ENCODE data around the gene NKTR. TPM values are rescaled to one million over a fixed set of nuclear protein-coding genes. Genes with fewer than 3 reads are reported as not detected.
A peak's percentile ranks its signal among the peaks of the same experiment; 100 is the strongest.

NKTR gene
- total and polyA plus RNA-seq, 2 experiments from 2014 or later, result 81.3 to 117 TPM

DNA sequence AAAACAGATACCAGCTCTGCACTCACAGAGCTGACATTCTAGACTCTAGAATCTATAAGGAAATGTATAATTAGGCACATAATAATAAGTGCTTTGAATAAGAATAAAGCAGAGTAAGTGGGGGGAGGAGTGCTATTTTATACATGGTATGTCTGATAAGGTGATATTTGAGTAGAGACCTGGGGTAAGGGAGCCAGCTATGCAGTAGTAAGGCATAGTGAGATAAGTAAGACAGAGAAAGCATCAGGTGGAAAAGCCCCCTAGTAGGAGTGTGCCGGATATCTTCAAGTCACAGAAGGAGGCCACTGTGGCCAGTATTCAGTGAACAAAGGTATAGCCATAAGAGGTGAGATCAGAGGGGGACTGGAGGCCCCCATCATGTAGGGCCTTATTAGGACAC, 6.9 kb upstream of the NKTR start (continued):
- TF ChIP-seq, protein P1, sequence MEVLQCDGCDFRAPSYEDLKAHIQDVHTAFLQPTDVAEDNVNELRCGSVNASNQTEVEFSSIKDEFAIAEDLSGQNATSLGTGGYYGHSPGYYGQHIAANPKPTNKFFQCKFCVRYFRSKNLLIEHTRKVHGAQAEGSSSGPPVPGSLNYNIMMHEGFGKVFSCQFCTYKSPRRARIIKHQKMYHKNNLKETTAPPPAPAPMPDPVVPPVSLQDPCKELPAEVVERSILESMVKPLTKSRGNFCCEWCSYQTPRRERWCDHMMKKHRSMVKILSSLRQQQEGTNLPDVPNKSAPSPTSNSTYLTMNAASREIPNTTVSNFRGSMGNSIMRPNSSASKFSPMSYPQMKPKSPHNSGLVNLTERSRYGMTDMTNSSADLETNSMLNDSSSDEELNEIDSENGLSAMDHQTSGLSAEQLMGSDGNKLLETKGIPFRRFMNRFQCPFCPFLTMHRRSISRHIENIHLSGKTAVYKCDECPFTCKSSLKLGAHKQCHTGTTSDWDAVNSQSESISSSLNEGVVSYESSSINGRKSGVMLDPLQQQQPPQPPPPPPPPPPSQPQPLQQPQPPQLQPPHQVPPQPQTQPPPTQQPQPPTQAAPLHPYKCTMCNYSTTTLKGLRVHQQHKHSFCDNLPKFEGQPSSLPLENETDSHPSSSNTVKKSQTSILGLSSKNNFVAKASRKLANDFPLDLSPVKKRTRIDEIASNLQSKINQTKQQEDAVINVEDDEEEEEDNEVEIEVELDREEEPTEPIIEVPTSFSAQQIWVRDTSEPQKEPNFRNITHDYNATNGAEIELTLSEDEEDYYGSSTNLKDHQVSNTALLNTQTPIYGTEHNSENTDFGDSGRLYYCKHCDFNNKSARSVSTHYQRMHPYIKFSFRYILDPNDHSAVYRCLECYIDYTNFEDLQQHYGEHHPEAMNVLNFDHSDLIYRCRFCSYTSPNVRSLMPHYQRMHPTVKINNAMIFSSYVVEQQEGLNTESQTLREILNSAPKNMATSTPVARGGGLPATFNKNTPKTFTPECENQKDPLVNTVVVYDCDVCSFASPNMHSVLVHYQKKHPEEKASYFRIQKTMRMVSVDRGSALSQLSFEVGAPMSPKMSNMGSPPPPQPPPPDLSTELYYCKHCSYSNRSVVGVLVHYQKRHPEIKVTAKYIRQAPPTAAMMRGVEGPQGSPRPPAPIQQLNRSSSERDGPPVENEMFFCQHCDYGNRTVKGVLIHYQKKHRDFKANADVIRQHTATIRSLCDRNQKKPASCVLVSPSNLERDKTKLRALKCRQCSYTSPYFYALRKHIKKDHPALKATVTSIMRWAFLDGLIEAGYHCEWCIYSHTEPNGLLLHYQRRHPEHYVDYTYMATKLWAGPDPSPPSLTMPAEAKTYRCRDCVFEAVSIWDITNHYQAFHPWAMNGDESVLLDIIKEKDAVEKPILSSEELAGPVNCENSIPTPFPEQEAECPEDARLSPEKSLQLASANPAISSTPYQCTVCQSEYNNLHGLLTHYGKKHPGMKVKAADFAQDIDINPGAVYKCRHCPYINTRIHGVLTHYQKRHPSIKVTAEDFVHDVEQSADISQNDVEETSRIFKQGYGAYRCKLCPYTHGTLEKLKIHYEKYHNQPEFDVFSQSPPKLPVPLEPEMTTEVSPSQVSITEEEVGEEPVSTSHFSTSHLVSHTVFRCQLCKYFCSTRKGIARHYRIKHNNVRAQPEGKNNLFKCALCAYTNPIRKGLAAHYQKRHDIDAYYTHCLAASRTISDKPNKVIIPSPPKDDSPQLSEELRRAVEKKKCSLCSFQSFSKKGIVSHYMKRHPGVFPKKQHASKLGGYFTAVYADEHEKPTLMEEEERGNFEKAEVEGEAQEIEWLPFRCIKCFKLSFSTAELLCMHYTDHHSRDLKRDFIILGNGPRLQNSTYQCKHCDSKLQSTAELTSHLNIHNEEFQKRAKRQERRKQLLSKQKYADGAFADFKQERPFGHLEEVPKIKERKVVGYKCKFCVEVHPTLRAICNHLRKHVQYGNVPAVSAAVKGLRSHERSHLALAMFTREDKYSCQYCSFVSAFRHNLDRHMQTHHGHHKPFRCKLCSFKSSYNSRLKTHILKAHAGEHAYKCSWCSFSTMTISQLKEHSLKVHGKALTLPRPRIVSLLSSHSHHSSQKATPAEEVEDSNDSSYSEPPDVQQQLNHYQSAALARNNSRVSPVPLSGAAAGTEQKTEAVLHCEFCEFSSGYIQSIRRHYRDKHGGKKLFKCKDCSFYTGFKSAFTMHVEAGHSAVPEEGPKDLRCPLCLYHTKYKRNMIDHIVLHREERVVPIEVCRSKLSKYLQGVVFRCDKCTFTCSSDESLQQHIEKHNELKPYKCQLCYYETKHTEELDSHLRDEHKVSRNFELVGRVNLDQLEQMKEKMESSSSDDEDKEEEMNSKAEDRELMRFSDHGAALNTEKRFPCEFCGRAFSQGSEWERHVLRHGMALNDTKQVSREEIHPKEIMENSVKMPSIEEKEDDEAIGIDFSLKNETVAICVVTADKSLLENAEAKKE (CRISPR knock-in tag; IDR thresholded peaks at IDR 0.05), result no peak
- no peak for TF ChIP-seq STAT1 (IDR thresholded peaks at IDR 0.05; ENCODE audit: unreplicated experiment)
- TF ChIP-seq POLR2AphosphoS5 (IDR thresholded peaks at IDR 0.05; ENCODE audit: low read depth), result no peak

DNA sequence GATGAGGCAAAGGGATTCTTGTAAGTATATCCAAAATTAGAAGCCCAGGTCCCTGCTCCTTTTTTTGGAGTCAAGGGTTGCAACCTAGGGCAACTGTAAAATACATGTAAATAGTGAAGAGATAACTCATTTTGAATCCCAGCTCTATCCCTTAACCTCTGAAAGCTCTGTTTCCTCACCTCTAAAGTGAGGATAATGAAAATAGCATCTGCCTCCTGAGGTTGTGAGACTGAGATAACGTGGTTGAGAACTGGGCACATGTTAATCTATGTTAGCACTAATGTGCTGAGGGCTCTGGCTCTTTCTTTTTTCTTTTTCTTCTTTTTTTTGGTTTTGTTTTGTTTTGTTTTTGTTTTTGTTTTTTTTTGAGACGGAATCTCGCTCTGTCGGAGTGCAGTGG, 4.8 kb upstream of the NKTR start:
- H3K27ac Mint-ChIP-seq, result 0 out of 2 replicates have a peak overlapping the region, but pooled peaks have one; percentile 77
- no peak overlapping the region for H3K4me3 Mint-ChIP-seq
- H3K36me3 ChIP-seq (ENCODE audit: insufficient read depth), result peaks cover 10% of the 10 kb centered on the region; the same call in 1 of the 2 replicates
- H3K4me2 ChIP-seq, result no peak overlapping the region
- TF ChIP-seq STAT1 (IDR thresholded peaks at IDR 0.05; ENCODE audit: unreplicated experiment), result no peak
- TF ChIP-seq CREB1 (CRISPR knock-in tag; IDR thresholded peaks at IDR 0.05; ENCODE audit: low read depth), result no peak
- TF ChIP-seq, protein P2, sequence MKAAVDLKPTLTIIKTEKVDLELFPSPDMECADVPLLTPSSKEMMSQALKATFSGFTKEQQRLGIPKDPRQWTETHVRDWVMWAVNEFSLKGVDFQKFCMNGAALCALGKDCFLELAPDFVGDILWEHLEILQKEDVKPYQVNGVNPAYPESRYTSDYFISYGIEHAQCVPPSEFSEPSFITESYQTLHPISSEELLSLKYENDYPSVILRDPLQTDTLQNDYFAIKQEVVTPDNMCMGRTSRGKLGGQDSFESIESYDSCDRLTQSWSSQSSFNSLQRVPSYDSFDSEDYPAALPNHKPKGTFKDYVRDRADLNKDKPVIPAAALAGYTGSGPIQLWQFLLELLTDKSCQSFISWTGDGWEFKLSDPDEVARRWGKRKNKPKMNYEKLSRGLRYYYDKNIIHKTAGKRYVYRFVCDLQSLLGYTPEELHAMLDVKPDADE (IDR thresholded peaks at IDR 0.05), result no peak
- no peak for TF ChIP-seq NANOG (IDR thresholded peaks at IDR 0.05; ENCODE audit: borderline replicate concordance)
- TF ChIP-seq, protein P3, sequence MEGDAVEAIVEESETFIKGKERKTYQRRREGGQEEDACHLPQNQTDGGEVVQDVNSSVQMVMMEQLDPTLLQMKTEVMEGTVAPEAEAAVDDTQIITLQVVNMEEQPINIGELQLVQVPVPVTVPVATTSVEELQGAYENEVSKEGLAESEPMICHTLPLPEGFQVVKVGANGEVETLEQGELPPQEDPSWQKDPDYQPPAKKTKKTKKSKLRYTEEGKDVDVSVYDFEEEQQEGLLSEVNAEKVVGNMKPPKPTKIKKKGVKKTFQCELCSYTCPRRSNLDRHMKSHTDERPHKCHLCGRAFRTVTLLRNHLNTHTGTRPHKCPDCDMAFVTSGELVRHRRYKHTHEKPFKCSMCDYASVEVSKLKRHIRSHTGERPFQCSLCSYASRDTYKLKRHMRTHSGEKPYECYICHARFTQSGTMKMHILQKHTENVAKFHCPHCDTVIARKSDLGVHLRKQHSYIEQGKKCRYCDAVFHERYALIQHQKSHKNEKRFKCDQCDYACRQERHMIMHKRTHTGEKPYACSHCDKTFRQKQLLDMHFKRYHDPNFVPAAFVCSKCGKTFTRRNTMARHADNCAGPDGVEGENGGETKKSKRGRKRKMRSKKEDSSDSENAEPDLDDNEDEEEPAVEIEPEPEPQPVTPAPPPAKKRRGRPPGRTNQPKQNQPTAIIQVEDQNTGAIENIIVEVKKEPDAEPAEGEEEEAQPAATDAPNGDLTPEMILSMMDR (conservative IDR thresholded peaks at IDR 0.05; ENCODE audit: low read depth in 2 of 2), result no peak
- no peak for TF ChIP-seq ZNF331 (CRISPR knock-in tag; IDR thresholded peaks at IDR 0.05; ENCODE audit: low read depth)
- TF ChIP-seq, protein P4, sequence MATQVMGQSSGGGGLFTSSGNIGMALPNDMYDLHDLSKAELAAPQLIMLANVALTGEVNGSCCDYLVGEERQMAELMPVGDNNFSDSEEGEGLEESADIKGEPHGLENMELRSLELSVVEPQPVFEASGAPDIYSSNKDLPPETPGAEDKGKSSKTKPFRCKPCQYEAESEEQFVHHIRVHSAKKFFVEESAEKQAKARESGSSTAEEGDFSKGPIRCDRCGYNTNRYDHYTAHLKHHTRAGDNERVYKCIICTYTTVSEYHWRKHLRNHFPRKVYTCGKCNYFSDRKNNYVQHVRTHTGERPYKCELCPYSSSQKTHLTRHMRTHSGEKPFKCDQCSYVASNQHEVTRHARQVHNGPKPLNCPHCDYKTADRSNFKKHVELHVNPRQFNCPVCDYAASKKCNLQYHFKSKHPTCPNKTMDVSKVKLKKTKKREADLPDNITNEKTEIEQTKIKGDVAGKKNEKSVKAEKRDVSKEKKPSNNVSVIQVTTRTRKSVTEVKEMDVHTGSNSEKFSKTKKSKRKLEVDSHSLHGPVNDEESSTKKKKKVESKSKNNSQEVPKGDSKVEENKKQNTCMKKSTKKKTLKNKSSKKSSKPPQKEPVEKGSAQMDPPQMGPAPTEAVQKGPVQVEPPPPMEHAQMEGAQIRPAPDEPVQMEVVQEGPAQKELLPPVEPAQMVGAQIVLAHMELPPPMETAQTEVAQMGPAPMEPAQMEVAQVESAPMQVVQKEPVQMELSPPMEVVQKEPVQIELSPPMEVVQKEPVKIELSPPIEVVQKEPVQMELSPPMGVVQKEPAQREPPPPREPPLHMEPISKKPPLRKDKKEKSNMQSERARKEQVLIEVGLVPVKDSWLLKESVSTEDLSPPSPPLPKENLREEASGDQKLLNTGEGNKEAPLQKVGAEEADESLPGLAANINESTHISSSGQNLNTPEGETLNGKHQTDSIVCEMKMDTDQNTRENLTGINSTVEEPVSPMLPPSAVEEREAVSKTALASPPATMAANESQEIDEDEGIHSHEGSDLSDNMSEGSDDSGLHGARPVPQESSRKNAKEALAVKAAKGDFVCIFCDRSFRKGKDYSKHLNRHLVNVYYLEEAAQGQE (IDR thresholded peaks at IDR 0.05; ENCODE audit: unreplicated experiment), result no peak
- peaks cover 39% of the 10 kb centered on the region for H3K4me1 ChIP-seq (ENCODE audit: insufficient read depth)
- H2AFZ ChIP-seq, result no peak overlapping the region
- H3K27me3 ChIP-seq (ENCODE audit: insufficient read depth), result no peaks in the 10 kb centered on the region
- peaks cover 18% of the 10 kb centered on the region for H3K27me3 Mint-ChIP-seq (ENCODE audit: insufficient read depth, low read depth, poor library complexity)
- H4K20me1 ChIP-seq (replicated peaks; ENCODE audit: insufficient read depth), result peaks cover 6% of the 10 kb centered on the region; the same call in 1 of the 2 replicates
- peaks cover 65% of the 10 kb centered on the region for H3K36me3 Mint-ChIP-seq (ENCODE audit: low read depth)
- H3K79me2 ChIP-seq (replicated peaks; ENCODE audit: insufficient read depth), result peaks cover 44% of the 10 kb centered on the region
- ATAC-seq, result no peak
- H3F3A ChIP-seq (replicated peaks; ENCODE audit: low read depth), result peaks cover 10% of the 10 kb centered on the region
- H3K4me1 Mint-ChIP-seq, result peaks cover 43% of the 10 kb centered on the region
- no peak overlapping the region for H3K4me3 ChIP-seq
- peak overlapping the region; percentile 73 for H3K27ac ChIP-seq (ENCODE audit: low read depth)
- no peak for DNase-seq (ENCODE audit: low spot score)
- no peaks in the 10 kb centered on the region; the same call in none of the 3 replicates for H3K9me3 Mint-ChIP-seq
- H3K9me2 ChIP-seq (ENCODE audit: insufficient read depth), result no peaks in the 10 kb centered on the region

Data from GM23338 (cell line).